ENCODE measurements around the gene FRG2.
"Not testable (repeated sequence)": the region's sequence is repeated elsewhere in the genome, so short reads cannot be mapped to it uniquely, and the experiment has no call there.

FRG2 gene

GRCh38 chr4:190027156-190027555, at the start of gene FRG2:
FRG2 (minus strand) TSS chr4:190027256; CDS start chr4:190027204, 52 bp downstream.
- H3K4me1 Mint-ChIP-seq, H3K27me3 Mint-ChIP-seq, H3K4me3 Mint-ChIP-seq, H3K27ac Mint-ChIP-seq, H3K9me3 Mint-ChIP-seq, H3K36me3 Mint-ChIP-seq: not testable (repeated sequence)

DNA sequence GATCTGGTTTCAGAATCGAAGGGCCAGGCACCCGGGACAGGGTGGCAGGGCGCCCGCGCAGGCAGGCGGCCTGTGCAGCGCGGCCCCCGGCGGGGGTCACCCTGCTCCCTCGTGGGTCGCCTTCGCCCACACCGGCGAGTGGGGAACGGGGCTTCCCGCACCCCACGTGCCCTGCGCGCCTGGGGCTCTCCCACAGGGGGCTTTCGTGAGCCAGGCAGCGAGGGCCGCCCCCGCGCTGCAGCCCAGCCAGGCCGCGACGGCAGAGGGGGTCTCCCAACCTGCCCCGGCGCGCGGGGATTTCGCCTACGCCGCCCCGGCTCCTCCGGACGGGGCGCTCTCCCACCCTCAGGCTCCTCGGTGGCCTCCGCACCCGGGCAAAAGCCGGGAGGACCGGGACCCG, 41.3 kb upstream of the FRG2 start:
- H3K27me3 Mint-ChIP-seq, H3K27ac Mint-ChIP-seq, H3K36me3 Mint-ChIP-seq, H3K4me1 Mint-ChIP-seq, H3K4me3 Mint-ChIP-seq, H3K9me3 Mint-ChIP-seq: not testable (repeated sequence)

DNA sequence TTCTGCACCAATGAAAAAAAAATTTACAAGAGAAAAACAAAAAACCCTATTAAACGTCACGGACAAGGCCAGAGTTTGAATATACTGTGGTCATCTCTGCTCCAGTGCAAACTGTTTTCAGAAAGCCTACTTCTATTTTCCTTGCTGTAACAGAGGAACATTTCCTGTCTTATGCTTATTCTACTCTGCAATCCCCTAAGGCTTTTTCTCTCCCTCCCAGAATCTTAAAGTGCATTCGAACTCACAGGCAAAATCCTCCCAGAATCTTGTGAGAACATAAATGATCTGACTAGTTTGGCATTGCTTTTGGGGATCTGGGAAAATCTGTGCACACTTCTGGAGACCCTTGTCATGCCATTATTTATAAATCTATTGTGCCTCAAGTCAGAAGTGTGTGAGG, 37.7 kb upstream of the FRG2 start:
- not testable (repeated sequence) for H3K27ac Mint-ChIP-seq, H3K4me3 Mint-ChIP-seq, H3K27me3 Mint-ChIP-seq, H3K9me3 Mint-ChIP-seq, H3K36me3 Mint-ChIP-seq, H3K4me1 Mint-ChIP-seq

DNA sequence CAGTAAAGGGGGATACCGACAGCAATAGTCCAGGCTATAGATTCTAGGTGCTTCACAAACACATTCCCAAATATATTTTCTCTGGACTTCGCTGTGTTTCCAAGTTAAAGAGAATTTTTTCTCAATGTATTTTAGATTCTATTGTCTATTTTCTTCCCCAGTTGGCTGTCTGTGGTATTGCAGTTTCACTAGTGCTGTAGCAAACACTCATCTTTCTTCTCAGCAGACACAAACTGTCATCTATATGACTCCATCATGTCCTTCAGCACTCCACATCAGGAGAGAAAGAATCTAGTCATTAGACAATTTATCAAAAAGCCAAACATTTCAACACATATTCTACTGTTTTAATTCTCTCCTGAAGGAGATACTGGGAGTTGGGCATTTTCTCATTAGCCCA, 37.3 kb upstream of the FRG2 start, which contains the start of gene DBET:
DBET (plus strand) TSS at position 161 of the 400 bp plus-strand sequence.
- H3K4me1 Mint-ChIP-seq, H3K9me3 Mint-ChIP-seq, H3K4me3 Mint-ChIP-seq, H3K27ac Mint-ChIP-seq, H3K27me3 Mint-ChIP-seq, H3K36me3 Mint-ChIP-seq: not testable (repeated sequence)

GRCh38 chr4:190058997-190059396, 31.9 kb upstream of the FRG2 start:
- H3K27me3 Mint-ChIP-seq, H3K4me1 Mint-ChIP-seq, H3K9me3 Mint-ChIP-seq, H3K27ac Mint-ChIP-seq, H3K4me3 Mint-ChIP-seq, H3K36me3 Mint-ChIP-seq: not testable (repeated sequence)

GRCh38 chr4:190049378-190050239, 22.6 kb upstream of the FRG2 start:
- not testable (repeated sequence) for H3K27me3 Mint-ChIP-seq, H3K27ac Mint-ChIP-seq, H3K4me3 Mint-ChIP-seq, H3K4me1 Mint-ChIP-seq, H3K36me3 Mint-ChIP-seq, H3K9me3 Mint-ChIP-seq

DNA sequence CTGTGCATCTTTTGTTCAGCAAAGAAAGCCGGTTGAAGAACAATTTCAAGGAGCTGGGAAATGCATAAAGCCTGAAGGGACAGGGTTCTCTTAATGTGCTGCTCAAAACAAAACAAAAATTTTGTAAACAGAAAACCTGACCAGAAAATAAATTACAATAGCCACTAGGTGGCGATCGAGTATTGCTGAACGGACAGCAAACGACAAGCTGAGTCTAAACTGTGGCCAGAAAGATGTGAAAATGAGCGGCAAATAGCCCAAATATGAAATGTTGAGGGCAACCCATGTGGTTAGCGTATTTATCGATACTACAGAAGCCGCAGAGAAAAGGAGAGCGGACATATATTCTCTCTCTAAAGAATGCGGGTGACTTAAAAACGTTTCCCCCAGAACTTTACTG, 20.6 kb upstream of the FRG2 start:
- H3K27ac Mint-ChIP-seq, H3K4me1 Mint-ChIP-seq, H3K27me3 Mint-ChIP-seq, H3K4me3 Mint-ChIP-seq, H3K9me3 Mint-ChIP-seq, H3K36me3 Mint-ChIP-seq: not testable (repeated sequence)

- not testable (repeated sequence) for H3K27ac Mint-ChIP-seq, H3K36me3 Mint-ChIP-seq, H3K9me3 Mint-ChIP-seq, H3K4me3 Mint-ChIP-seq, H3K4me1 Mint-ChIP-seq, H3K27me3 Mint-ChIP-seq
Measured at GRCh38 chr4:190040873-190041272, 13.8 kb upstream of the FRG2 start.

GRCh38 chr4:190037704-190038388, 10.8 kb upstream of the FRG2 start:
- not testable (repeated sequence) for H3K4me1 Mint-ChIP-seq, H3K36me3 Mint-ChIP-seq, H3K4me3 Mint-ChIP-seq, H3K27ac Mint-ChIP-seq, H3K9me3 Mint-ChIP-seq
- peaks cover 13% of the 10 kb centered on the region for H3K27me3 Mint-ChIP-seq

GRCh38 chr4:190031264-190031663, 4.2 kb upstream of the FRG2 start:
- H3K9me3 Mint-ChIP-seq, H3K4me3 Mint-ChIP-seq, H3K36me3 Mint-ChIP-seq, H3K4me1 Mint-ChIP-seq, H3K27ac Mint-ChIP-seq: not testable (repeated sequence)
- H3K27me3 Mint-ChIP-seq: peaks cover 11% of the 10 kb centered on the region

DNA sequence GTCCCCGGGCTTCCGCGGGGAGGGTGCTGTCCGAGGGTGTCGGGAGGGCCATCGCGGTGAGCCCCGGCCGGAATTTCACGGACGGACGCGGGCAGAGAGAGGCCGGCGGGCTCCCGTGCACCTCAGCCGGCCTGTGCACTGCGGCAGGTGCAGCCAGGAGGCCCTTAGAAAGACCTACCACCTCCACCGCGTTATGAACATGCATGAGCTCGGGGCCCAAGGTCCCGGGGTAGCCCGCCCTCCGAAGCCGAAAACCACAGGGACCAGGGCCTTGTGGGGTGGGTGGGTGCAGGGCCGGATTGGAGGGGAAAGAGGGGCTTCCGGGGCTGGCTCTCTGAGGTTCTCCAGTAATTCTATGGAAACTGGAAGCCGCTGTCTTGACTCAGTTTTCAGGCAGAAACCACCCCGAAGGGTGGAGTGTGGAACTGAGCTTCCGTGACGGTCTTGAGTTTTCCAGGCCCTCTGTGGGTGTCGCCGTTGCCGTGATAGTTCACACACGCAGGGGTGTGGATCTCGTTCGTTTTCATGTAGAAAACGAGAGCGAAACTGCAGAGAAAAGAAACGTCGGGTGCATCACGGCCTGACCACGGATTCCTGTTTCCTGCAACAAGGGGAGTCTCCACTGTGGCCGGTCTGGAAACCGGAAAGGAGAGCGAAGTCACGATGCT, 4.3 kb downstream of the FRG2 start:
- H3K36me3 Mint-ChIP-seq, H3K9me3 Mint-ChIP-seq, H3K27ac Mint-ChIP-seq: not testable (repeated sequence)
- H3K4me1 Mint-ChIP-seq: peaks cover 16% of the 10 kb centered on the region
- H3K27me3 Mint-ChIP-seq: peaks cover 31% of the 10 kb centered on the region
- peak overlapping the region; percentile 74 for H3K4me3 Mint-ChIP-seq

GRCh38 chr4:190021973-190022372, 5.1 kb downstream of the FRG2 start:
- H3K4me1 Mint-ChIP-seq: peaks cover 16% of the 10 kb centered on the region
- H3K36me3 Mint-ChIP-seq, H3K9me3 Mint-ChIP-seq, H3K27ac Mint-ChIP-seq, H3K4me3 Mint-ChIP-seq: not testable (repeated sequence)
- H3K27me3 Mint-ChIP-seq: peaks cover 34% of the 10 kb centered on the region

- Mint-ChIP-seq H3K36me3 (no peaks in the 10 kb centered on the region), H3K9me3 (no peaks in the 10 kb centered on the region), H3K4me3 (peak overlapping the region; percentile 61), H3K4me1 (peaks cover 18% of the 10 kb centered on the region), H3K27me3 (peaks cover 43% of the 10 kb centered on the region), H3K27ac (no peak overlapping the region)
Measured at GRCh38 chr4:190020790-190021717, 6.0 kb downstream of the FRG2 start.

- not testable (repeated sequence) for H3K27ac Mint-ChIP-seq, H3K9me3 Mint-ChIP-seq, H3K36me3 Mint-ChIP-seq
- H3K27me3 Mint-ChIP-seq: peaks cover 47% of the 10 kb centered on the region
- peaks cover 24% of the 10 kb centered on the region for H3K4me1 Mint-ChIP-seq
- peak overlapping the region; percentile 0 for H3K4me3 Mint-ChIP-seq
Measured at GRCh38 chr4:190019859-190020463, 7.1 kb downstream of the FRG2 start.
